SK-N-SH treated with all-trans-retinoic acid at 6 μM for 48 hours (cell line): ENCODE results near the gene FER.

ENCODE experiments used
- ATAC-seq: fragments of 200-7000 bp; cut with Tn5 transposase; 3 replicates; pipeline ENCODE4 v1.9.1; 2020; ENCODE audit warnings: mild to moderate bottlenecking, moderate library complexity
- BACH2 ChIP-seq: fragments of 250-450 bp; sonication (Bioruptor Pico); IDR thresholded peaks from 2 replicates; pipeline ENCODE4 v1.9.0; 2021; ENCODE audit warnings: mild to moderate bottlenecking, borderline replicate concordance
- ESRRG ChIP-seq: fragments of 250-450 bp; sonication (Bioruptor Pico); IDR thresholded peaks from 2 replicates; pipeline ENCODE4 v1.6.1; 2021; ENCODE audit warnings: mild to moderate bottlenecking
- GLIS3 ChIP-seq: fragments of 250-450 bp; sonication (Bioruptor Pico); IDR thresholded peaks from 2 replicates; pipeline ENCODE4 v1.5.0; 2020; ENCODE audit warnings: mild to moderate bottlenecking, moderate library complexity
- ISL1 ChIP-seq: fragments of 250-450 bp; sonication (Bioruptor Pico); IDR thresholded peaks from 2 replicates; pipeline ENCODE4 v2.1.2; 2022; ENCODE audit warnings: mild to moderate bottlenecking, moderate library complexity
- OSR1 ChIP-seq: fragments of 250-450 bp; sonication (Bioruptor Pico); IDR thresholded peaks from 2 replicates; pipeline ENCODE4 v1.8.0; 2022; ENCODE audit warnings: moderate library complexity, mild to moderate bottlenecking, inconsistent platforms
- POU6F1 ChIP-seq: fragments of 250-450 bp; sonication (Bioruptor Pico); IDR thresholded peaks from 2 replicates; pipeline ENCODE4 v1.8.0; 2021; ENCODE audit warnings: low read depth, mild to moderate bottlenecking, moderate library complexity, borderline replicate concordance
- RARB ChIP-seq: fragments of 250-450 bp; sonication (Bioruptor Pico); IDR thresholded peaks from 2 replicates; pipeline ENCODE4 v1.8.0; 2021; ENCODE audit warnings: mild to moderate bottlenecking, moderate library complexity
- SNAI2 ChIP-seq: fragments of 250-450 bp; sonication (Bioruptor Pico); IDR thresholded peaks from 2 replicates; pipeline ENCODE4 v1.5.0; 2020; ENCODE audit warnings: mild to moderate bottlenecking, moderate library complexity
- TCF4 ChIP-seq: fragments of 250-450 bp; sonication (Bioruptor Pico); IDR thresholded peaks from 2 replicates; pipeline ENCODE4 v1.8.0; 2021; ENCODE audit warnings: mild to moderate bottlenecking, moderate library complexity, borderline replicate concordance
- TOX ChIP-seq: fragments of 250-450 bp; sonication (Bioruptor Pico); IDR thresholded peaks from 2 replicates; pipeline ENCODE4 v1.8.0; 2021; ENCODE audit warnings: mild to moderate bottlenecking, moderate library complexity, borderline replicate concordance
- ZC3H10 ChIP-seq: fragments of 250-450 bp; sonication (Bioruptor Pico); IDR thresholded peaks from 2 replicates; pipeline ENCODE4 v1.5.1; 2021; ENCODE audit warnings: mild to moderate bottlenecking, moderate library complexity
- ZFP3 ChIP-seq: fragments of 250-450 bp; sonication (Bioruptor Pico); IDR thresholded peaks from 2 replicates; pipeline ENCODE4 v1.5.0; 2020; ENCODE audit warnings: mild to moderate bottlenecking, moderate library complexity
- ZFP30 ChIP-seq: fragments of 450-650 bp; formaldehyde crosslinking; IDR thresholded peaks from 2 replicates; pipeline ENCODE4 v1.5.0; 2022; ENCODE audit warnings: mild to moderate bottlenecking, moderate library complexity
- ZNF565 ChIP-seq: fragments of 450-650 bp; formaldehyde crosslinking; conservative IDR thresholded peaks from 2 replicates; pipeline ENCODE4 v1.5.0; 2020; ENCODE audit warnings: low read depth, mild to moderate bottlenecking, moderate library complexity
- ZNF70 ChIP-seq: fragments of 450-650 bp; formaldehyde crosslinking; IDR thresholded peaks from 2 replicates; pipeline ENCODE4 v1.5.0; 2020; ENCODE audit warnings: mild to moderate bottlenecking, moderate library complexity
- TF ChIP-seq, protein P1 (sequence below): fragments of 250-450 bp; sonication (Bioruptor Pico); IDR thresholded peaks from 2 replicates; pipeline ENCODE4 v1.5.0; 2020; ENCODE audit warnings: mild to moderate bottlenecking, moderate library complexity
- TF ChIP-seq, protein P2 (sequence below): fragments of 250-450 bp; sonication (Bioruptor Pico); IDR thresholded peaks from 2 replicates; pipeline ENCODE4 v1.5.1; 2020; ENCODE audit warnings: low read depth, mild to moderate bottlenecking, moderate library complexity
- TF ChIP-seq, protein P3 (sequence below): fragments of 250-450 bp; sonication (Bioruptor Pico); IDR thresholded peaks from 2 replicates; pipeline ENCODE4 v1.5.1; 2021; ENCODE audit warnings: mild to moderate bottlenecking, moderate library complexity
- TF ChIP-seq, protein P4 (sequence below): fragments of 250-450 bp; sonication (Bioruptor Pico); IDR thresholded peaks from 2 replicates; pipeline ENCODE4 v1.8.0; 2020; ENCODE audit warnings: mild to moderate bottlenecking, moderate library complexity, borderline replicate concordance

Gene FER

GRCh38 chr5:108925073-108925472 is 177.4 kb downstream of the FER start:
- no peak for ATAC-seq

DNA sequence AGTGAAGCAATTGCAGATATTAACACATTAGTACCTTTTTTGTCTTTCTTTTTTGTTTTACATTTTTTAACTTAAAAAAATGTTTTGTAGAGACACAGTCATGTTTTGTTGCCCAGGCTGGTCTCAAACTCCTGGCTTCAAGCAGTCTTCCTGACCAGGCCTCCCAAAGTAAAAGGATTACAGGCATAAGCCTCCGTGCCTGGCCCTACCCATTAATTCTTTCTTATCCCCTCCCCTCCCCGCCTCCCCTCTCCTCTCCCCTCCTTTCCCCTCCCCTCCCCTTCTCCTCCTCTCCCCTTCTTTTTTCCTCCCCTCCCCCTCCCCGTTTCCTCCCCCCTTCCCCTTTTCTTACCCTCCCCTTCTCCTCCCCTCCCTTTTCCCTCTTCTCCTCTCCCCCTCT is 182.4 kb downstream of the FER start:
- ATAC-seq, result no peak
- TF ChIP-seq, protein P1, sequence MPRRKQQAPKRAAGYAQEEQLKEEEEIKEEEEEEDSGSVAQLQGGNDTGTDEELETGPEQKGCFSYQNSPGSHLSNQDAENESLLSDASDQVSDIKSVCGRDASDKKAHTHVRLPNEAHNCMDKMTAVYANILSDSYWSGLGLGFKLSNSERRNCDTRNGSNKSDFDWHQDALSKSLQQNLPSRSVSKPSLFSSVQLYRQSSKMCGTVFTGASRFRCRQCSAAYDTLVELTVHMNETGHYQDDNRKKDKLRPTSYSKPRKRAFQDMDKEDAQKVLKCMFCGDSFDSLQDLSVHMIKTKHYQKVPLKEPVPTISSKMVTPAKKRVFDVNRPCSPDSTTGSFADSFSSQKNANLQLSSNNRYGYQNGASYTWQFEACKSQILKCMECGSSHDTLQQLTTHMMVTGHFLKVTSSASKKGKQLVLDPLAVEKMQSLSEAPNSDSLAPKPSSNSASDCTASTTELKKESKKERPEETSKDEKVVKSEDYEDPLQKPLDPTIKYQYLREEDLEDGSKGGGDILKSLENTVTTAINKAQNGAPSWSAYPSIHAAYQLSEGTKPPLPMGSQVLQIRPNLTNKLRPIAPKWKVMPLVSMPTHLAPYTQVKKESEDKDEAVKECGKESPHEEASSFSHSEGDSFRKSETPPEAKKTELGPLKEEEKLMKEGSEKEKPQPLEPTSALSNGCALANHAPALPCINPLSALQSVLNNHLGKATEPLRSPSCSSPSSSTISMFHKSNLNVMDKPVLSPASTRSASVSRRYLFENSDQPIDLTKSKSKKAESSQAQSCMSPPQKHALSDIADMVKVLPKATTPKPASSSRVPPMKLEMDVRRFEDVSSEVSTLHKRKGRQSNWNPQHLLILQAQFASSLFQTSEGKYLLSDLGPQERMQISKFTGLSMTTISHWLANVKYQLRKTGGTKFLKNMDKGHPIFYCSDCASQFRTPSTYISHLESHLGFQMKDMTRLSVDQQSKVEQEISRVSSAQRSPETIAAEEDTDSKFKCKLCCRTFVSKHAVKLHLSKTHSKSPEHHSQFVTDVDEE (CRISPR knock-in tag), result no peak
- TF ChIP-seq TOX (no peak), ZFP3 (no peak), BACH2 (CRISPR knock-in tag) (no peak)

More at GRCh38 chr5:108925073-108925472, 177.4 kb downstream of the FER start:
- TF ChIP-seq TCF4 (CRISPR knock-in tag) (no peak), POU6F1 (CRISPR knock-in tag) (no peak), ISL1 (CRISPR knock-in tag) (no peak), GLIS3 (no peak), ZC3H10 (CRISPR knock-in tag) (no peak), OSR1 (CRISPR knock-in tag) (no peak), BACH2 (CRISPR knock-in tag) (no peak), ZNF70 (CRISPR knock-in tag) (no peak), RARB (CRISPR knock-in tag) (no peak), SNAI2 (CRISPR knock-in tag) (no peak), ESRRG (CRISPR knock-in tag) (no peak), ZFP3 (no peak)
- TF ChIP-seq, protein P2, sequence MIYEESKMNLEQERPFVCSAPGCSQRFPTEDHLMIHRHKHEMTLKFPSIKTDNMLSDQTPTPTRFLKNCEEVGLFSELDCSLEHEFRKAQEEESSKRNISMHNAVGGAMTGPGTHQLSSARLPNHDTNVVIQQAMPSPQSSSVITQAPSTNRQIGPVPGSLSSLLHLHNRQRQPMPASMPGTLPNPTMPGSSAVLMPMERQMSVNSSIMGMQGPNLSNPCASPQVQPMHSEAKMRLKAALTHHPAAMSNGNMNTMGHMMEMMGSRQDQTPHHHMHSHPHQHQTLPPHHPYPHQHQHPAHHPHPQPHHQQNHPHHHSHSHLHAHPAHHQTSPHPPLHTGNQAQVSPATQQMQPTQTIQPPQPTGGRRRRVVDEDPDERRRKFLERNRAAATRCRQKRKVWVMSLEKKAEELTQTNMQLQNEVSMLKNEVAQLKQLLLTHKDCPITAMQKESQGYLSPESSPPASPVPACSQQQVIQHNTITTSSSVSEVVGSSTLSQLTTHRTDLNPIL (CRISPR knock-in tag), result no peak

- ATAC-seq, result no peak
- TF ChIP-seq POU6F1 (CRISPR knock-in tag) (no peak), ZFP30 (CRISPR knock-in tag) (no peak), ZFP3 (no peak), TCF4 (CRISPR knock-in tag) (no peak), TOX (no peak), RARB (CRISPR knock-in tag) (no peak), ZNF70 (CRISPR knock-in tag) (no peak), OSR1 (CRISPR knock-in tag) (no peak), ZNF565 (no peak), ESRRG (CRISPR knock-in tag) (no peak), ZC3H10 (CRISPR knock-in tag) (no peak), ISL1 (CRISPR knock-in tag) (no peak), GLIS3 (no peak)
- TF ChIP-seq, protein P3, sequence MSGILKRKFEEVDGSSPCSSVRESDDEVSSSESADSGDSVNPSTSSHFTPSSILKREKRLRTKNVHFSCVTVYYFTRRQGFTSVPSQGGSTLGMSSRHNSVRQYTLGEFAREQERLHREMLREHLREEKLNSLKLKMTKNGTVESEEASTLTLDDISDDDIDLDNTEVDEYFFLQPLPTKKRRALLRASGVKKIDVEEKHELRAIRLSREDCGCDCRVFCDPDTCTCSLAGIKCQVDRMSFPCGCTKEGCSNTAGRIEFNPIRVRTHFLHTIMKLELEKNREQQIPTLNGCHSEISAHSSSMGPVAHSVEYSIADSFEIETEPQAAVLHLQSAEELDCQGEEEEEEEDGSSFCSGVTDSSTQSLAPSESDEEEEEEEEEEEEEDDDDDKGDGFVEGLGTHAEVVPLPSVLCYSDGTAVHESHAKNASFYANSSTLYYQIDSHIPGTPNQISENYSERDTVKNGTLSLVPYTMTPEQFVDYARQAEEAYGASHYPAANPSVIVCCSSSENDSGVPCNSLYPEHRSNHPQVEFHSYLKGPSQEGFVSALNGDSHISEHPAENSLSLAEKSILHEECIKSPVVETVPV (CRISPR knock-in tag), result no peak
- TF ChIP-seq, protein P4, sequence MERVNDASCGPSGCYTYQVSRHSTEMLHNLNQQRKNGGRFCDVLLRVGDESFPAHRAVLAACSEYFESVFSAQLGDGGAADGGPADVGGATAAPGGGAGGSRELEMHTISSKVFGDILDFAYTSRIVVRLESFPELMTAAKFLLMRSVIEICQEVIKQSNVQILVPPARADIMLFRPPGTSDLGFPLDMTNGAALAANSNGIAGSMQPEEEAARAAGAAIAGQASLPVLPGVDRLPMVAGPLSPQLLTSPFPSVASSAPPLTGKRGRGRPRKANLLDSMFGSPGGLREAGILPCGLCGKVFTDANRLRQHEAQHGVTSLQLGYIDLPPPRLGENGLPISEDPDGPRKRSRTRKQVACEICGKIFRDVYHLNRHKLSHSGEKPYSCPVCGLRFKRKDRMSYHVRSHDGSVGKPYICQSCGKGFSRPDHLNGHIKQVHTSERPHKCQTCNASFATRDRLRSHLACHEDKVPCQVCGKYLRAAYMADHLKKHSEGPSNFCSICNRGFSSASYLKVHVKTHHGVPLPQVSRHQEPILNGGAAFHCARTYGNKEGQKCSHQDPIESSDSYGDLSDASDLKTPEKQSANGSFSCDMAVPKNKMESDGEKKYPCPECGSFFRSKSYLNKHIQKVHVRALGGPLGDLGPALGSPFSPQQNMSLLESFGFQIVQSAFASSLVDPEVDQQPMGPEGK (CRISPR knock-in tag), result no peak
Observed at GRCh38 chr5:108935611-108936010, 187.9 kb downstream of the FER start.
